ENCODE data around the gene NEK8. TPM values are rescaled to one million over a fixed set of nuclear protein-coding genes. Genes with fewer than 3 reads are reported as not detected.
A peak's percentile ranks its signal among the peaks of the same experiment; 100 is the strongest.

Gene NEK8
- total RNA-seq, 6 donors from 2014 or later: 3.5 to 34.6 (median 13.0) TPM

DNA sequence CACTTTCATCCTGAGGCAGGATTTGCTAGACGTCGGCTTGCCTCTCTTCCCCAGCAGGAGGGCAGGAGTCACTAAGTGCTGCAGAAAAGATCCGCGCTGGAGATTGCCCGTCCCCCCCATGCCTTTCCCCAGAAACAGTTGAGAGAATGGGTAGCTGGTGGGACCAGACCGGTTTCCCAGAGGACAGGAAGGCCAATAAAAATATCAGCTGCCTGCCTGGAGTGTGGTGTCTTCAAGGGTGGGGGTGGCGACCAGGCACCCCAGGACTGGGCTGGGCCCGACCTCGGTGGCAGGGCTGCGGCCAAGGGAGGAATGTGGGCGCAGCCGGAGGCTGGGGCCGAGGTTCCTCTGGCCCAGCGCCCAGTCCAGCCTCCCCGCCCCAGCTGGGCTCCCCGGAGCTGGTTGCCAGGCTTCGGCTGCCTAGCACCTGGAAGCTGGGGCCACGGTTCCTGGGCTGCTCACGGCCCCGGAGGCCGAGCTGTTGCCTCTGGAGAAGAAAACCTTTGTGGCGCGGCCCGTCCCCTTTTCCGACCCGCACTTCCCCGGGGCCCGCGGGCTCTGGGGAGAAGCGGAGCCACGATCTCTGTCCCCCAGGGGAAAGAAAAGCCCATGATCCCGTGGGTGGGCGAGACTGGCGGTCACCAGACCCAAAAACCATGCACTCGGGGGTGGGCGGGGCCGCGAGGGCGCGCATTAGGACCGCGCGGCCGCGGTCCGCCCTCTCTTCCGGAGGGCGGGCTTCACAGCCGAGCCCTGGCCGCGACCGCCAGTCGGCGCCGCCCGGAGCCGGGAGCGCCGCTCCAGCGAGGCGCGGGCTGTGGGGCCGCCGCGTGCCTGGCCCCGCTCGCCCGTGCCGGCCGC lies 14.9 kb downstream of the NEK8 start, which contains the start of gene TRAF4:
Gene TRAF4 (plus strand): TSS at position 769 of the 861 bp plus-strand sequence. CDS start 102 bp downstream, outside the sequence.
- WGBS, 2 donors: 2 to 12% methylated on average over 13 of the region's 70 CpGs
- peak within 1 kb of the TSS; percentile 92 to 98 (median 96) for H3K27ac ChIP-seq
- ATAC-seq (ENCODE audit: low FRiP score in 2 of 2) (peak; percentile 83 to 93), DNase-seq (peak; percentile 84 to 97)
- TF ChIP-seq, protein P1, sequence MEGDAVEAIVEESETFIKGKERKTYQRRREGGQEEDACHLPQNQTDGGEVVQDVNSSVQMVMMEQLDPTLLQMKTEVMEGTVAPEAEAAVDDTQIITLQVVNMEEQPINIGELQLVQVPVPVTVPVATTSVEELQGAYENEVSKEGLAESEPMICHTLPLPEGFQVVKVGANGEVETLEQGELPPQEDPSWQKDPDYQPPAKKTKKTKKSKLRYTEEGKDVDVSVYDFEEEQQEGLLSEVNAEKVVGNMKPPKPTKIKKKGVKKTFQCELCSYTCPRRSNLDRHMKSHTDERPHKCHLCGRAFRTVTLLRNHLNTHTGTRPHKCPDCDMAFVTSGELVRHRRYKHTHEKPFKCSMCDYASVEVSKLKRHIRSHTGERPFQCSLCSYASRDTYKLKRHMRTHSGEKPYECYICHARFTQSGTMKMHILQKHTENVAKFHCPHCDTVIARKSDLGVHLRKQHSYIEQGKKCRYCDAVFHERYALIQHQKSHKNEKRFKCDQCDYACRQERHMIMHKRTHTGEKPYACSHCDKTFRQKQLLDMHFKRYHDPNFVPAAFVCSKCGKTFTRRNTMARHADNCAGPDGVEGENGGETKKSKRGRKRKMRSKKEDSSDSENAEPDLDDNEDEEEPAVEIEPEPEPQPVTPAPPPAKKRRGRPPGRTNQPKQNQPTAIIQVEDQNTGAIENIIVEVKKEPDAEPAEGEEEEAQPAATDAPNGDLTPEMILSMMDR (IDR thresholded peaks at IDR 0.05): peak in 5 of 6 experiments; percentile 23 to 77 (median 70)
- TF ChIP-seq EP300 (IDR thresholded peaks at IDR 0.05) (no peak), POLR2AphosphoS5 (IDR thresholded peaks at IDR 0.05) (peak; percentile 29 to 76), POLR2A (IDR thresholded peaks at IDR 0.05) (peak in 3 of 4 donors; percentile 81 to 97 (median 94))
- peaks cover 0 to 13% (median 11%) of the 10 kb centered on the region in 4 donors for H3K36me3 ChIP-seq
- H3K9me3 ChIP-seq: no peaks in the 10 kb centered on the region
- no peaks in the 10 kb centered on the region for H3K27me3 ChIP-seq
- H3K4me1 ChIP-seq: peaks cover 41 to 72% (median 57%) of the 10 kb centered on the region in 4 donors
- H3K4me3 ChIP-seq: peak within 1 kb of the TSS; percentile 58 to 91 (median 88)

DNA sequence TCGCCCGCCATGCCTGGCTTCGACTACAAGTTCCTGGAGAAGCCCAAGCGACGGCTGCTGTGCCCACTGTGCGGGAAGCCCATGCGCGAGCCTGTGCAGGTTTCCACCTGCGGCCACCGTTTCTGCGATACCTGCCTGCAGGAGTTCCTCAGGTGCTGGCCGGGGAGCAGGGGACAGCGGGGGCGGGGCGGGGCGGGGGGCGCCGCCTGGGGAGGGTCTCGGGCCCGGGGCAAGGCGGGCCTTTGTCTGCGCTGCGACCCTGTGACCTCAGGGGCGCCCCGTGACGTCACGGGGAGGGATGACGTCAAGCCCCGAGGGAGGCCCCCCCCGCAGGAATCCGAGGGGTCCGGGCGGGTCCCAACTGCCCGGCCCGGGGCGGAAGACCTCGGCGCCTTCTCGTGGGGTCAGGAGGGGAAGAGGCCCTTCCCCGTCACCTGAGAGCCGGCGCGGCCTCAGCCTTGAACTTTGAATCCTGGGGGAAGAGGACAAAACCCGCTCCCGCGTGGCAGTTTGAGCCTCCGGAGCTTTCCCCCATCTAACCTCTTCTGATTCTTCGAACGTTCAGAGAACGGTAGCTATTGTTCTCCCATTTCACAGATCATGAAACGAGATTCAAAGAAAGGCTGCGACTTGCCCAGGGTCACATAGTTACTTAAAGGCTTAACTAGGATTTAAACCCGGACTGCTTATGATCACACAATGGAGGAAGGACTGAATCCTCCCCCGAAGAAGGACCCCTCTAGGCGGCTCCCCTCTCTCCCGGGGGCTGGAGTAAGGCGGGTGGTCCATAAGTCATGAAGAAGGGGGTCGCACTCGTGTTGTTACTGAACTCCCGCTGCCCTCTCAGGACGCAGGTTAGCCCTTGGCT lies 15.8 kb downstream of the NEK8 start:
- peaks cover 47 to 80% (median 65%) of the 10 kb centered on the region in 4 donors for H3K4me1 ChIP-seq
- 0 to 2% methylated on average over 10 to 32 of the region's 61 CpGs for WGBS, 2 donors
- DNase-seq: peak; percentile 66 to 94

GRCh38 chr17:28744972-28745785 lies 16.6 kb downstream of the NEK8 start:
- peaks cover 0 to 26% (median 21%) of the 10 kb centered on the region in 4 donors for H3K36me3 ChIP-seq
- H3K4me1 ChIP-seq: peaks cover 54 to 89% (median 72%) of the 10 kb centered on the region in 4 donors
- H3K9me3 ChIP-seq: no peaks in the 10 kb centered on the region
- peak overlapping the region; percentile 92 to 98 (median 96) for H3K27ac ChIP-seq
- ATAC-seq (ENCODE audit: low FRiP score in 2 of 2) (peak in 1 of 2 donors; percentile 2), DNase-seq (peak in 1 of 2 donors; percentile 84)
- WGBS, 2 donors: 4 to 7% methylated on average over 13 to 31 of the region's 31 CpGs
- no peaks in the 10 kb centered on the region for H3K27me3 ChIP-seq
- TF ChIP-seq, protein P1 (IDR thresholded peaks at IDR 0.05): no peak
- TF ChIP-seq POLR2AphosphoS5 (IDR thresholded peaks at IDR 0.05): peak in 1 of 2 donors; percentile 18
- peak overlapping the region; percentile 58 to 91 (median 88) for H3K4me3 ChIP-seq

More for the DNA sequence above, 15.8 kb downstream of the NEK8 start:
- Histone ChIP-seq H3K36me3 (peaks cover 0 to 22% (median 19%) of the 10 kb centered on the region in 4 donors), H3K27me3 (no peaks in the 10 kb centered on the region), H3K27ac (peak overlapping the region; percentile 92 to 98 (median 96)), H3K9me3 (no peaks in the 10 kb centered on the region), H3K4me3 (peak overlapping the region; percentile 58 to 91 (median 88))
- ATAC-seq (ENCODE audit: low FRiP score in 2 of 2): peak in 1 of 2 donors; percentile 56
- TF ChIP-seq, protein P1 (IDR thresholded peaks at IDR 0.05): no peak
- TF ChIP-seq EP300 (IDR thresholded peaks at IDR 0.05) (peak in 1 of 4 donors; percentile 32), POLR2AphosphoS5 (IDR thresholded peaks at IDR 0.05) (no peak), POLR2A (IDR thresholded peaks at IDR 0.05) (peak in 1 of 4 donors; percentile 16)

Data from upper lobe of left lung (tissue), 6 donors.